SK-N-SH treated with all-trans-retinoic acid at 6 μM for 48 hours (cell line): ENCODE results near the gene IQSEC1.

ENCODE experiments used
- ATAC-seq: fragments of 200-7000 bp; cut with Tn5 transposase; 3 replicates; pipeline ENCODE4 v1.9.1; 2020; ENCODE audit warnings: mild to moderate bottlenecking, moderate library complexity
- ARNTL ChIP-seq: fragments of 450-650 bp; formaldehyde crosslinking; IDR thresholded peaks from 2 replicates; pipeline ENCODE4 v1.5.0; 2020; ENCODE audit warnings: low read depth, mild to moderate bottlenecking, moderate library complexity, borderline replicate concordance
- BACH2 ChIP-seq: fragments of 250-450 bp; sonication (Bioruptor Pico); IDR thresholded peaks from 2 replicates; pipeline ENCODE4 v1.9.0; 2021; ENCODE audit warnings: mild to moderate bottlenecking, borderline replicate concordance
- GLIS3 ChIP-seq: fragments of 250-450 bp; sonication (Bioruptor Pico); IDR thresholded peaks from 2 replicates; pipeline ENCODE4 v1.5.0; 2020; ENCODE audit warnings: mild to moderate bottlenecking, moderate library complexity
- OSR1 ChIP-seq: fragments of 250-450 bp; sonication (Bioruptor Pico); IDR thresholded peaks from 2 replicates; pipeline ENCODE4 v1.8.0; 2022; ENCODE audit warnings: moderate library complexity, mild to moderate bottlenecking, inconsistent platforms
- PATZ1 ChIP-seq: fragments of 250-450 bp; sonication (Bioruptor Pico); IDR thresholded peaks from 2 replicates; pipeline ENCODE4 v1.8.0; 2020; ENCODE audit warnings: mild to moderate bottlenecking, moderate library complexity, borderline replicate concordance
- PPARA ChIP-seq: fragments of 250-450 bp; sonication (Bioruptor Pico); IDR thresholded peaks from 2 replicates; pipeline ENCODE4 v1.5.0; 2020; ENCODE audit warnings: mild to moderate bottlenecking, borderline replicate concordance
- SNAI2 ChIP-seq: fragments of 250-450 bp; sonication (Bioruptor Pico); IDR thresholded peaks from 2 replicates; pipeline ENCODE4 v1.5.0; 2020; ENCODE audit warnings: mild to moderate bottlenecking, moderate library complexity
- TCF4 ChIP-seq: fragments of 250-450 bp; sonication (Bioruptor Pico); IDR thresholded peaks from 2 replicates; pipeline ENCODE4 v1.8.0; 2021; ENCODE audit warnings: mild to moderate bottlenecking, moderate library complexity, borderline replicate concordance
- TOX ChIP-seq: fragments of 250-450 bp; sonication (Bioruptor Pico); IDR thresholded peaks from 2 replicates; pipeline ENCODE4 v1.8.0; 2021; ENCODE audit warnings: mild to moderate bottlenecking, moderate library complexity, borderline replicate concordance
- ZFP3 ChIP-seq: fragments of 250-450 bp; sonication (Bioruptor Pico); IDR thresholded peaks from 2 replicates; pipeline ENCODE4 v1.5.0; 2020; ENCODE audit warnings: mild to moderate bottlenecking, moderate library complexity
- ZFP30 ChIP-seq: fragments of 450-650 bp; formaldehyde crosslinking; IDR thresholded peaks from 2 replicates; pipeline ENCODE4 v1.5.0; 2022; ENCODE audit warnings: mild to moderate bottlenecking, moderate library complexity
- ZNF565 ChIP-seq: fragments of 450-650 bp; formaldehyde crosslinking; conservative IDR thresholded peaks from 2 replicates; pipeline ENCODE4 v1.5.0; 2020; ENCODE audit warnings: low read depth, mild to moderate bottlenecking, moderate library complexity
- ZNF8 ChIP-seq: fragments of 450-650 bp; formaldehyde crosslinking; IDR thresholded peaks from 2 replicates; pipeline ENCODE4 v1.5.0; 2020; ENCODE audit warnings: mild to moderate bottlenecking, moderate library complexity
- TF ChIP-seq, protein P1 (sequence below): fragments of 250-450 bp; sonication (Bioruptor Pico); IDR thresholded peaks from 2 replicates; pipeline ENCODE4 v1.5.1; 2021; ENCODE audit warnings: mild to moderate bottlenecking, moderate library complexity
- TF ChIP-seq, protein P2 (sequence below): fragments of 250-450 bp; sonication (Bioruptor Pico); IDR thresholded peaks from 2 replicates; pipeline ENCODE4 v1.5.1; 2020; ENCODE audit warnings: low read depth, mild to moderate bottlenecking, moderate library complexity
- TF ChIP-seq, protein P3 (sequence below): fragments of 250-450 bp; sonication (Bioruptor Pico); IDR thresholded peaks from 2 replicates; pipeline ENCODE4 v1.8.0; 2021; ENCODE audit warnings: low read depth, mild to moderate bottlenecking, moderate library complexity, borderline replicate concordance
- TF ChIP-seq, protein P4 (sequence below): fragments of 250-450 bp; sonication (Bioruptor Pico); IDR thresholded peaks from 2 replicates; pipeline ENCODE4 v1.5.0; 2020; ENCODE audit warnings: mild to moderate bottlenecking, moderate library complexity

Gene IQSEC1

GRCh38 chr3:13091898-13092611 lies 18.8 kb upstream of the IQSEC1 start:
- peak; percentile 93 for ATAC-seq

DNA sequence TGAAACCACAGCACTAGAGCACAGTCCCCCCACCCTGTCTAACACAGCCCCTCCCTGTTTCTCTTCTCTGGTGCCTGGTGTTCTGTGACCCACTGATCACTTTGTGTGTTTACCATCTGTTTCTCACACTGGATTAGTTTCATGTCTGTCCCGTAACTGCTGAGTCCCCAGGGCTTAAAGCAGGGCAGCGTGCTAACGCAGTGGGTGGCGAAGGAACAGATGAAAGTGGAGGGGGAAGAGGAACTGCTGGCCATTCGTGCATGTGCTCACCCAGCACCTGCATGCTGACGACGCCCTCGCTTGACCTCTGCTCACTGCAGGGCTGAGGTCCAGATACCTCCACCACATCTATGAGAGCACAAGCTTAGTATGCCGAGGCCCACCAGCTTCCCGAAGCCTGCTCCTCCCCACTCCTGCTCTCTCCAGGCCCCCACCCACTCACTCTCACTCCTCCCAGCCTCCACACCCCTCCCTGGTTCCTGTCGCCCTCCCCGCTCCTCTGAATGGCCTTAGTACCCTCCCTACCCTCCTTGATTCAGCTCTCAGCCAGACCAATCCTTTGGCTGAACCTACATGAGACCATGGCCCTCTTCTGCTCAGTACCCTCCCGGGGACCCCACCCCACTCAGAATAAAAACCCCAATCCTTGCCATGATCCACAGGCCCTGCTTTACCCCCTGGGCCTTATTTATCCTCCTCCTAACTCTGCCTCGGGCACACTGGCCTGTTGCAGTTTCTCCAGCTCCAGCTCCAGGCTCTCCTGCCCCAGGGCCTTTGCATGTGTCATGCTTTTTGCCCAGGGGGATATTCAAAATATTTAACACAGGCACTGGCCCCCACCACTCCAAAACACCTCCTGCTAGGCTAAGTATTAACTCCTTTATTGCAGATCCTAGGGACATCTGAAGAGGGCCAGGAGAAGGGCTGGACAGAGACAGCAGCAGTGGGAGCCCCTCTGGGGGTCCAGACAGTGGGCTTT lies 15.1 kb upstream of the IQSEC1 start:
- TF ChIP-seq, protein P1, sequence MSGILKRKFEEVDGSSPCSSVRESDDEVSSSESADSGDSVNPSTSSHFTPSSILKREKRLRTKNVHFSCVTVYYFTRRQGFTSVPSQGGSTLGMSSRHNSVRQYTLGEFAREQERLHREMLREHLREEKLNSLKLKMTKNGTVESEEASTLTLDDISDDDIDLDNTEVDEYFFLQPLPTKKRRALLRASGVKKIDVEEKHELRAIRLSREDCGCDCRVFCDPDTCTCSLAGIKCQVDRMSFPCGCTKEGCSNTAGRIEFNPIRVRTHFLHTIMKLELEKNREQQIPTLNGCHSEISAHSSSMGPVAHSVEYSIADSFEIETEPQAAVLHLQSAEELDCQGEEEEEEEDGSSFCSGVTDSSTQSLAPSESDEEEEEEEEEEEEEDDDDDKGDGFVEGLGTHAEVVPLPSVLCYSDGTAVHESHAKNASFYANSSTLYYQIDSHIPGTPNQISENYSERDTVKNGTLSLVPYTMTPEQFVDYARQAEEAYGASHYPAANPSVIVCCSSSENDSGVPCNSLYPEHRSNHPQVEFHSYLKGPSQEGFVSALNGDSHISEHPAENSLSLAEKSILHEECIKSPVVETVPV: no peak
- TF ChIP-seq PATZ1 (CRISPR knock-in tag) (no peak), ZFP3 (no peak), PPARA (no peak), ZNF8 (CRISPR knock-in tag) (no peak), GLIS3 (CRISPR knock-in tag) (no peak), SNAI2 (CRISPR knock-in tag) (no peak), ARNTL (CRISPR knock-in tag) (no peak), ZNF565 (CRISPR knock-in tag) (no peak), ZFP30 (CRISPR knock-in tag) (no peak), OSR1 (CRISPR knock-in tag) (no peak), TOX (CRISPR knock-in tag) (no peak), BACH2 (CRISPR knock-in tag) (no peak)
- TF ChIP-seq, protein P2, sequence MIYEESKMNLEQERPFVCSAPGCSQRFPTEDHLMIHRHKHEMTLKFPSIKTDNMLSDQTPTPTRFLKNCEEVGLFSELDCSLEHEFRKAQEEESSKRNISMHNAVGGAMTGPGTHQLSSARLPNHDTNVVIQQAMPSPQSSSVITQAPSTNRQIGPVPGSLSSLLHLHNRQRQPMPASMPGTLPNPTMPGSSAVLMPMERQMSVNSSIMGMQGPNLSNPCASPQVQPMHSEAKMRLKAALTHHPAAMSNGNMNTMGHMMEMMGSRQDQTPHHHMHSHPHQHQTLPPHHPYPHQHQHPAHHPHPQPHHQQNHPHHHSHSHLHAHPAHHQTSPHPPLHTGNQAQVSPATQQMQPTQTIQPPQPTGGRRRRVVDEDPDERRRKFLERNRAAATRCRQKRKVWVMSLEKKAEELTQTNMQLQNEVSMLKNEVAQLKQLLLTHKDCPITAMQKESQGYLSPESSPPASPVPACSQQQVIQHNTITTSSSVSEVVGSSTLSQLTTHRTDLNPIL (CRISPR knock-in tag): no peak
- TF ChIP-seq, protein P3, sequence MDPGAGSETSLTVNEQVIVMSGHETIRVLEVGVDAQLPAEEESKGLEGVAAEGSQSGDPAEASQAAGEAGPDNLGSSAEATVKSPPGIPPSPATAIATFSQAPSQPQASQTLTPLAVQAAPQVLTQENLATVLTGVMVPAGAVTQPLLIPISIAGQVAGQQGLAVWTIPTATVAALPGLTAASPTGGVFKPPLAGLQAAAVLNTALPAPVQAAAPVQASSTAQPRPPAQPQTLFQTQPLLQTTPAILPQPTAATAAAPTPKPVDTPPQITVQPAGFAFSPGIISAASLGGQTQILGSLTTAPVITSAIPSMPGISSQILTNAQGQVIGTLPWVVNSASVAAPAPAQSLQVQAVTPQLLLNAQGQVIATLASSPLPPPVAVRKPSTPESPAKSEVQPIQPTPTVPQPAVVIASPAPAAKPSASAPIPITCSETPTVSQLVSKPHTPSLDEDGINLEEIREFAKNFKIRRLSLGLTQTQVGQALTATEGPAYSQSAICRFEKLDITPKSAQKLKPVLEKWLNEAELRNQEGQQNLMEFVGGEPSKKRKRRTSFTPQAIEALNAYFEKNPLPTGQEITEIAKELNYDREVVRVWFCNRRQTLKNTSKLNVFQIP: no peak
- TF ChIP-seq, protein P4, sequence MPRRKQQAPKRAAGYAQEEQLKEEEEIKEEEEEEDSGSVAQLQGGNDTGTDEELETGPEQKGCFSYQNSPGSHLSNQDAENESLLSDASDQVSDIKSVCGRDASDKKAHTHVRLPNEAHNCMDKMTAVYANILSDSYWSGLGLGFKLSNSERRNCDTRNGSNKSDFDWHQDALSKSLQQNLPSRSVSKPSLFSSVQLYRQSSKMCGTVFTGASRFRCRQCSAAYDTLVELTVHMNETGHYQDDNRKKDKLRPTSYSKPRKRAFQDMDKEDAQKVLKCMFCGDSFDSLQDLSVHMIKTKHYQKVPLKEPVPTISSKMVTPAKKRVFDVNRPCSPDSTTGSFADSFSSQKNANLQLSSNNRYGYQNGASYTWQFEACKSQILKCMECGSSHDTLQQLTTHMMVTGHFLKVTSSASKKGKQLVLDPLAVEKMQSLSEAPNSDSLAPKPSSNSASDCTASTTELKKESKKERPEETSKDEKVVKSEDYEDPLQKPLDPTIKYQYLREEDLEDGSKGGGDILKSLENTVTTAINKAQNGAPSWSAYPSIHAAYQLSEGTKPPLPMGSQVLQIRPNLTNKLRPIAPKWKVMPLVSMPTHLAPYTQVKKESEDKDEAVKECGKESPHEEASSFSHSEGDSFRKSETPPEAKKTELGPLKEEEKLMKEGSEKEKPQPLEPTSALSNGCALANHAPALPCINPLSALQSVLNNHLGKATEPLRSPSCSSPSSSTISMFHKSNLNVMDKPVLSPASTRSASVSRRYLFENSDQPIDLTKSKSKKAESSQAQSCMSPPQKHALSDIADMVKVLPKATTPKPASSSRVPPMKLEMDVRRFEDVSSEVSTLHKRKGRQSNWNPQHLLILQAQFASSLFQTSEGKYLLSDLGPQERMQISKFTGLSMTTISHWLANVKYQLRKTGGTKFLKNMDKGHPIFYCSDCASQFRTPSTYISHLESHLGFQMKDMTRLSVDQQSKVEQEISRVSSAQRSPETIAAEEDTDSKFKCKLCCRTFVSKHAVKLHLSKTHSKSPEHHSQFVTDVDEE (CRISPR knock-in tag): no peak
- ATAC-seq: no peak

More at GRCh38 chr3:13091898-13092611, 18.8 kb upstream of the IQSEC1 start:
- TF ChIP-seq BACH2 (CRISPR knock-in tag) (no peak), ZNF8 (CRISPR knock-in tag) (no peak), ARNTL (CRISPR knock-in tag) (no peak), TCF4 (CRISPR knock-in tag) (no peak), PPARA (no peak)
- TF ChIP-seq, protein P4 (CRISPR knock-in tag): no peak
- TF ChIP-seq, protein P3: no peak
